GM19193 (cell line): ENCODE results near the gene PMIS2.

ENCODE experiments used
- POLR2A ChIP-seq: IDR thresholded peaks from 4 replicates; pipeline ENCODE4 v1.6.1; 2011; ENCODE audit not compliant: insufficient read depth, insufficient read length; ENCODE audit errors: extremely low read depth

The PMIS2 gene

GRCh38 chr19:35601971-35602370, 16.0 kb downstream of the PMIS2 start:
- TF ChIP-seq POLR2A, result no peak

DNA sequence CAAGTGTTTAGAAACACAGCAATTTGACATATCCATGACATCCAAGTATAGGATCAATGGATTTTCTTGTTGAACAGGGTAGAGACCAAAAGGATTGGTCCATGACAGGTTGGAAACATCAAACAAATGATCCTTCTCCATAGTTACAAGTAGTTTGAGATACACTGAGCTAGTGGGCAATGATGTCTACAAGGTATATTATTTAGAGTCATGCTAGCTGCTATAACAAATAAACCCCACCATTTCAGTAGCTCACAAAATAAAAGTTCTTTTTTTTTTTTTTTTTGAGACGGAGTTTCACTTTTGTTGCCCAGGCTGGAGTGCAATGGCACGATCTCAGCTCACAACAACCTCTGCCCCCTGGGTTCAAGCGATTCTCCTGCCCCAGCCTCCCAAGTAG, 21.7 kb downstream of the PMIS2 start:
- no peak for TF ChIP-seq POLR2A

DNA sequence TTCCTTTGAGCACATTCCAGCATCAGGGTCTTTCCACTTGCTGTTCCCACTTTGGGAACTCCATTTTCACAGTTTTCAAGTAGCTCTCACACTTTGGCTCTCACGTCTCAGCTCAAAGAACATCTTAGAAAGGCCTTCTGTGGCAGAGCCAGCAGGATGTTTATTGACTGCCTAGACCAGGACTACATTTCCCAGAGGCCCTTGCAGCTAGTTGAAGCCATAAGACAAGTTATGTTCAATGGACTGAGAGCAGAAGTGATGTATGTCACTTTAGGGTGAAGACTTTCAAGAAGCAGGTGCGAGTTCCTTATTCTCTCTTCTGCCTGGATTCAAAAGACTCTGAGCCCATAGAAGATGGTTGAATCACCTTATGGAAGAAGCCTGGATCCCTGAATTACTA, 22.3 kb downstream of the PMIS2 start:
- no peak for TF ChIP-seq POLR2A

- TF ChIP-seq POLR2A, result peak; percentile 62
Observed at GRCh38 chr19:35609851-35610353, 23.9 kb downstream of the PMIS2 start.

DNA sequence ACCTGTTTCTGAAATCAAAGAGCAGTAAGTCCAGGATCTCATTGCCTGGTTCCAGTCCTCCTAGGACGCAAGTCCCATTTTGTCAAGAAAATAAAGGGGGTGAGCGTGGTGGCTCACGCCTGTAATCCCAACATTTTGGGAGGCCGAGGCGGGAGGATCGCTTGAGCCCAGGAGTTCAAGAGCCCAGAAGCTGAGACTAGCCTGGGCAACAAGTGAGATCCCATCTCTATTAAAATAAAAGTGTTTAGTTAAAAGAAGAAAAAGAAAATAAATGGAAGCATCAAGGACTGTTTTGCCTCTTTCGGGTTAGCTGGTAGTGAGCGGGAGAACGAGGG, 26.2 kb downstream of the PMIS2 start:
- TF ChIP-seq POLR2A, result no peak

DNA sequence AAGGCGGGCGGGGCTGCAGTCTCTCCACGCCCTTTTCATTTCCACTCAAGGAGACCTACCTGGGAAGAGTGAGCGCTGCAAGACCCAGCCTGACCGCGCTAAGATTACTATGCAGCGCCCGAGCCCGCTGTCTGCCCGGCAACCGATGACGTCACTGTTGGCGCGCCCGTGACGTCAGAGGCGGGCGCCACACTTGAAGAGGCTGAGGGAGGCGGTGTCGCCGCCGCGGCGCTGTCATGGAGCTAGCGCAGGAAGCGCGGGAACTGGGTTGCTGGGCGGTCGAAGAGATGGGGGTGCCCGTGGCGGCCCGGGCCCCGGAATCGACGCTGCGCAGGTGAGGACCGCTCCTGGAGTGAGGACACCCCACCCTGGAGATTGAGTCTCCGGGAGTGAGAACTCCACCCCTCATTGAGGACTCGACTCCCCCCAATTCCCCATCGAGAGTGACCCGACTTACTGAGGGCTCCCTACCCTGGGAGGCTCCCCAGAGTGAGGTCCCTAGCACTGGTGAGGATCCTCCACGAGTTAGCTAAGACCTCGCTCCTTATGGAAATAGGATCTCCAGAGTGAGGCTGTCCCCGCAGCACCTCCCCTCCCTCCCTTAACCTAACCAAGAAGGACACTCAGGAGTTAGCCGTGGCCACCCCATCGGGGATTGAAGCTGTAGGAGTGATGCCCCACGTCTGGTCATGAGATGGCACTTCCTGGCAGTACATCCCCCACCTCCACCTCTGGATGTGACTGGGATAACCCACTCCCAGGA, 26.8 kb downstream of the PMIS2 start, which contains the start of gene HAUS5:
Gene HAUS5, plus strand, starts transcription at position 177 of the 763 bp plus-strand sequence. Its CDS starts 60 bp downstream, at position 237.
- peak; percentile 76 for TF ChIP-seq POLR2A

- TF ChIP-seq POLR2A, result no peak
Observed at GRCh38 chr19:35613574-35613973, 27.6 kb downstream of the PMIS2 start.

DNA sequence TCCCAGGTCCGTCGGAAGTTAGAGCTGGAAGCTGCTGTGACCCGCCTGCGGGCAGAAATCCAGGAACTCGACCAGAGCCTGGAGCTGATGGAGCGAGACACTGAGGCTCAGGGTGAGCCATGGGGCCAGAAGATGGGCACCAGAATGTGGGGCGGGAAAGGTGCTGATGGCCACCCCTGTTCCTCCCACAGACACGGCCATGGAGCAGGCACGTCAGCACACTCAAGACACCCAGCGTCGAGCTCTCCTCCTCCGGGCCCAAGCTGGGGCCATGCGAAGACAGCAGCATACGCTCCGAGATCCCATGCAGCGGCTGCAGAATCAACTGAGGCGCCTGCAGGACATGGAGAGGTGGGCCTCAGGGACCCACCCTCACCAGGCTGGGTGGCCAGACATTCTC, 29.1 kb downstream of the PMIS2 start:
- no peak for TF ChIP-seq POLR2A

DNA sequence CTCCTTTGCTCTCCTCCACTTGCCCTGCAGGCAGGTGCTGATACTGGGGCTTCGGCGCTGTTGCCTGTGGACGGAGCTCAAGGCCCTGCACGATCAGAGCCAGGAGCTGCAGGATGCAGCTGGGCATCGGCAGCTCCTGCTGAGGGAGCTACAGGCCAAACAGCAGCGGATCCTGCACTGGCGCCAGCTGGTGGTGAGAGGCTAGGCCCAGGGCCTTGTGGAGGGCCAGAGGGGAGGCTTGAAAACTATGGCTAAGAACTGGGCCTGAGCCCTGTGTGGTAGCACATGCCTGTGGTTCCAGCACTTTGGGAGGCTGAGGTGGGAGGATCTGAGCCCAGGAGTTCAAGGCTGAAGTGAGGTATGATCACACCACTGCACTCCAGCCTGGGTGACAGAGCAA, 32.9 kb downstream of the PMIS2 start:
- TF ChIP-seq POLR2A, result no peak

DNA sequence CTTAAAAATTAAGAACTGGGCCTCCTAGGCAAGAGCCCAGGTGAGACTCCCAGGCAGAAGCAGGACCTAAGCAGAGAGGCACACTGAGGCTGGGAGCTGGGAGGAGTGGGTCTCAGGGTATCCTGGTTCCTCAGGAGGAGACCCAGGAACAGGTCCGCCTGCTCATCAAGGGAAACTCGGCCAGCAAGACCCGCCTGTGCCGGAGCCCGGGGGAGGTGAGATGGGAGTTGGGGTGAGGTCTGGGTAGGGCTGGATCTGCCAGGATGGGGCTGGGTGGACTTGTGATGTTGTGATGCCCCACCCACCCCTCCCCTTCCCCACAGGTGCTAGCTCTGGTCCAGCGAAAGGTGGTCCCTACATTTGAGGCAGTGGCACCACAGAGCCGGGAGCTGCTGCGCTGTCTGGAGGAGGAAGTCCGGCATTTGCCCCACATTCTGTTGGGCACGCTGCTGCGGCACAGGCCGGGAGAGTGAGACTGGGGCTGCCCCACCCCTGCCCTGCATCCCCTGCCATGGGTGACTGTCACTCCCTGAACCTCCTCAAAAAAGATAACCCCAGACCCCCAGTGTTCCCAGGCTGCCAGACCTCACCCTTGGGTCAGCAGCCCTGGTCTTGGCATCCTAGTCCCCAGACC, 33.4 kb downstream of the PMIS2 start:
- no peak for TF ChIP-seq POLR2A

- TF ChIP-seq POLR2A, result no peak
Observed at GRCh38 chr19:35620001-35620400, 34.0 kb downstream of the PMIS2 start.

DNA sequence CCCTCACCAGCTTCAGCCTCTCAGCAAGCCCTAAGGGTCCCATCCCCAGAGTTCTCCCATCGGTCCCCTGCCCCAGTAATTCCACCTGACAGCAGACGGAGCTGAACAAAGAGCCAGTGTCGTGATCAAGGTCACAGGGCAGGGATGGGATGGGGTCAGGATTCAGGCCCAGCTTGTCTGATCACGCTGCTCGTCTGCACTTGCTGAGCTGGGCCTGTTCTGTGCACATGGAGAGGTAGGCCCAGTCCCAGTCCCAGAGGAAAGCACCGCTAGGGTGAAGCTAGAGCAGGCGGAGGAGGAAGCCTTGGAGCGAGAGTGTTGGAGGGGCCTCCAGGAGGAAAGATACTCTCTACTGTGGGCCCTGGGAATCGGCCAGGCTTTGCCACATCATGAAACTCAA, 35.7 kb downstream of the PMIS2 start:
- TF ChIP-seq POLR2A, result no peak

- TF ChIP-seq POLR2A, result no peak
Observed at GRCh38 chr19:35622750-35623149, 36.8 kb downstream of the PMIS2 start.

- no peak for TF ChIP-seq POLR2A
Observed at GRCh38 chr19:35623327-35624010, 37.5 kb downstream of the PMIS2 start.

DNA sequence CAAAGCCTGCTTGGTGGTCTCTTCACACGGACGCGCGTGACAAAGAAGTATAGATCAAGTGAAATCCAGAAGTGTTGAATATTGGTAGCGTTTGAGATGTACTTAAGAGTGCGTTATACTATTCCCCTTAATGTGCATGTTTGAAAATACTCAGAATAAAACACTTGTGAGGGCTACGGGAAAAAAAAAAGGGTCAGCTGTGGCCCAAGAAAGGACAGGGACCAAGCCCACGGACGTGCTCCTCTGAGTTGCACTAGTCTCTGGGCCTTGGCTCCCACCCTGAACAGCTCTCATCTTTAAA, 42.2 kb downstream of the PMIS2 start:
- no peak for TF ChIP-seq POLR2A
